ENCODE data around the gene MORF4L1. TPM values are rescaled to one million over a fixed set of nuclear protein-coding genes. Genes with fewer than 3 reads are reported as not detected.

The MORF4L1 gene
- total RNA-seq, 4 donors from 2014 or later: 149 to 330 (median 235) TPM

GRCh38 chr15:78930577-78931388 is 58.1 kb downstream of the MORF4L1 start:
- H3K4me1 ChIP-seq: peaks cover 0 to 7% (median 0%) of the 10 kb centered on the region in 4 donors
- intact Hi-C loops (cut with DNase I; ENCODE audit: low total_unique reads) (no loop called here), in situ Hi-C loops (cut with MboI; ENCODE audit: low pct_ligation_motif_present in 1 of 4, low pct_unique_long_range_greater_than_20kb in 1 of 4, low sequenced_read_pairs in 3 of 4) (no loop called here)
- TF ChIP-seq POLR2AphosphoS5 (IDR thresholded peaks at IDR 0.05) (no peak), POLR2A (IDR thresholded peaks at IDR 0.05) (no peak), CTCF (IDR thresholded peaks at IDR 0.05) (no peak), EP300 (IDR thresholded peaks at IDR 0.05; ENCODE audit: low read depth) (no peak)
- no peaks in the 10 kb centered on the region for H3K36me3 ChIP-seq
- no peaks in the 10 kb centered on the region for H3K27me3 ChIP-seq
- no peak overlapping the region for H3K4me3 ChIP-seq
- peak overlapping the region in 1 of 4 donors; percentile 51 for H3K27ac ChIP-seq
- DNase-seq: no peak
- H3K9me3 ChIP-seq: no peaks in the 10 kb centered on the region
- WGBS, 2 donors (ENCODE audit: low coverage in 1 of 2): 74% methylated on average over 11 of the region's 11 CpGs; no CpG with 5 or more reads in 1 of the 2 donors

- intact Hi-C loops (cut with DNase I; ENCODE audit: low total_unique reads): no loop called here
- TF ChIP-seq EP300 (IDR thresholded peaks at IDR 0.05; ENCODE audit: low read depth) (no peak), POLR2A (IDR thresholded peaks at IDR 0.05) (no peak), CTCF (IDR thresholded peaks at IDR 0.05) (no peak), POLR2AphosphoS5 (IDR thresholded peaks at IDR 0.05) (no peak)
- Histone ChIP-seq H3K27ac (peak overlapping the region in 1 of 4 donors; percentile 51), H3K4me1 (peaks cover 0 to 7% (median 0%) of the 10 kb centered on the region in 4 donors), H3K9me3 (no peaks in the 10 kb centered on the region), H3K36me3 (no peaks in the 10 kb centered on the region), H3K4me3 (no peak overlapping the region), H3K27me3 (no peaks in the 10 kb centered on the region)
- no peak for DNase-seq
- in situ Hi-C loops (cut with MboI; ENCODE audit: low pct_ligation_motif_present in 1 of 4, low pct_unique_long_range_greater_than_20kb in 1 of 4, low sequenced_read_pairs in 3 of 4): no loop called here
- WGBS, 2 donors (ENCODE audit: low coverage in 1 of 2): 91% methylated on average over 21 of the region's 21 CpGs; no CpG with 5 or more reads in 1 of the 2 donors
These were observed 59.0 kb downstream of the MORF4L1 start for GRCh38 chr15:78931439-78932257.

GRCh38 chr15:78932258-78932808 is 59.6 kb downstream of the MORF4L1 start:
- Histone ChIP-seq H3K4me3 (no peak overlapping the region), H3K4me1 (peaks cover 0 to 7% (median 0%) of the 10 kb centered on the region in 4 donors), H3K9me3 (no peaks in the 10 kb centered on the region), H3K27me3 (no peaks in the 10 kb centered on the region), H3K36me3 (no peaks in the 10 kb centered on the region), H3K27ac (no peak overlapping the region)
- no peak for TF ChIP-seq EP300 (IDR thresholded peaks at IDR 0.05; ENCODE audit: low read depth)
- TF ChIP-seq POLR2A (IDR thresholded peaks at IDR 0.05): no peak
- no peak for TF ChIP-seq POLR2AphosphoS5 (IDR thresholded peaks at IDR 0.05)
- no peak for TF ChIP-seq CTCF (IDR thresholded peaks at IDR 0.05)
- DNase-seq: no peak
- intact Hi-C loops (cut with DNase I; ENCODE audit: low total_unique reads) (no loop called here), in situ Hi-C loops (cut with MboI; ENCODE audit: low pct_ligation_motif_present in 1 of 4, low pct_unique_long_range_greater_than_20kb in 1 of 4, low sequenced_read_pairs in 3 of 4) (no loop called here)
- WGBS, 2 donors (ENCODE audit: low coverage in 1 of 2): 40 to 96% methylated on average over 1 to 6 of the region's 13 CpGs
